Midbrain (tissue), 1 donor: Measurements from ENCODE around the gene MRPL51.
"Not testable (repeated sequence)": the region's sequence is repeated elsewhere in the genome, so short reads cannot be mapped to it uniquely, and the experiment has no call there.

Source experiments
- DNase-seq: peaks from one replicate; lab custom pipeline; 2025; lab: John Stamatoyannopoulos, UW

Gene MRPL51

GRCh38 chr12:6488240-6488639, 4.8 kb downstream of the MRPL51 start:
- DNase-seq = no peak

DNA sequence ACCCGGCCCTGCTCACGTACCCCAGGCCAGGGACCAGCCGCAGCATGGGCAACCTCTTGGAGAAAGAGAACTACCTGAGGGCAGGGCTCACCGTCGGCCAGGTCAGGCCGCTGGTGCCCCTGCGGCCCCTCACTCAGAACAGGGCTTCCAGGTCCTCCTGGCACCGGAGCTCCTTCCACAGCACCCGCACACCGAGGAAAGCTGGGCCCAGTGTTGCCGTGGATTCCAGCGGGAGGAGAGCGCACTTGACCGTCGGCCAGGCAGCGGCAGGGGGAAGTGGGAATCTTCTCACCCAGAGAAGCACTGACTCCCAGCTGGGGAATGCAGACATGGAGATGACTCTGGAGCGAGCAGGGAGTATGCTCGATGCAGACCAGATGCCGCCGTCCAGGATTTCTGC, 14.6 kb downstream of the MRPL51 start:
- DNase-seq = no peak

DNA sequence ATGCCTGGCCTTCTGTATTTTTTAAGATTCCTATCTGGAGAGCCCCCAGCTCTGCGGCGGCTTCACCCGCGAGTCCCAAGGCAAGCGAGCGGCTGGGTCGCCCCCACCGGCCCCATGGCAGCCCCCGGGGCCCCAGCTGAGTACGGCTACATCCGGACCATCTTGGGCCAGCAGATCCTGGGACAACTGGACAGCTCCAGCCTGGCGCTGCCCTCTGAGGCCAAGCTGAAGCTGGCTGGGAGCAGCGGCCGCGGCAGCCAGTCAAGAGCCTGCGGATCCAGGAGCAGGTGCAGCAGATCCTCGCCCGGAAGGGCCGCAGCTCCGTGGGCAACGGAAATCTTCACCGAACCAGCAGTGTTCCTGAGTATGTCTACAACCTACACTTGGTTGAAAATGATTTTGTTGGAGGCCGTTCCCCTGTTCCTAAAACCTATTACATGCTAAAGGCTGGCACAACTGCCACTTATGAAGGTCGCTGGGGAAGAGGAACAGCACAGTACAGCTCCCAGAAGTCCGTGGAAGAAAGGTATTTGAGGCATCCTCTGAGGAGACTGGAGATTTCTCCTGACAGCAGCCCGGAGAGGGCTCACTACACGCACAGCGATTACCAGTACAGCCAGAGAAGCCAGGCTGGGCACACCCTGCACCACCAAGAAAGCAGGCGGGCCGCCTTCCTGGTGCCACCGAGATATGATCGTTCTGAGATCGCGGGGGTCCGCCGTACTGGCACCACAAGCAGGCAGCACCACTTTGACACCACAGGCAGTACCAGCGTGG, 15.3 kb downstream of the MRPL51 start:
- not testable (repeated sequence) for DNase-seq

DNA sequence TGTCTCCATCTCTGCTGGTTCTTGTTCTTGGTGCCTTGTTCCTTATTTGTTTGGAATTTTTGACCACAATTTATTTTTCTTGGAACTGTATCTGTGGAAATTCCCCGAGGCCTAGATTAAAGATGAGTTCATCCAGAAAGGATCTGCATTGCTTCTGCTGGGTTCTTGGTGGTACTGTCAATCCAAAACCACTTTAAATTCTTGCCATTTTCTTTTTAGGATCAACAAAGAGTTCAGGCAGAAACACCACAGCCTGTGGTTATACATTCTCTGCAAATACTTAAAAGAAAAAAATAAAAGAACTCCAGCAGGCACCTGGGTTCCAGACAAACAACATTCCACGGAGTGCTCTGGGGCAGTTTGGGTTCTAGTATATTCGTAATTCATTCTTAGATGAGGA, 16.6 kb downstream of the MRPL51 start:
- no peak for DNase-seq

DNA sequence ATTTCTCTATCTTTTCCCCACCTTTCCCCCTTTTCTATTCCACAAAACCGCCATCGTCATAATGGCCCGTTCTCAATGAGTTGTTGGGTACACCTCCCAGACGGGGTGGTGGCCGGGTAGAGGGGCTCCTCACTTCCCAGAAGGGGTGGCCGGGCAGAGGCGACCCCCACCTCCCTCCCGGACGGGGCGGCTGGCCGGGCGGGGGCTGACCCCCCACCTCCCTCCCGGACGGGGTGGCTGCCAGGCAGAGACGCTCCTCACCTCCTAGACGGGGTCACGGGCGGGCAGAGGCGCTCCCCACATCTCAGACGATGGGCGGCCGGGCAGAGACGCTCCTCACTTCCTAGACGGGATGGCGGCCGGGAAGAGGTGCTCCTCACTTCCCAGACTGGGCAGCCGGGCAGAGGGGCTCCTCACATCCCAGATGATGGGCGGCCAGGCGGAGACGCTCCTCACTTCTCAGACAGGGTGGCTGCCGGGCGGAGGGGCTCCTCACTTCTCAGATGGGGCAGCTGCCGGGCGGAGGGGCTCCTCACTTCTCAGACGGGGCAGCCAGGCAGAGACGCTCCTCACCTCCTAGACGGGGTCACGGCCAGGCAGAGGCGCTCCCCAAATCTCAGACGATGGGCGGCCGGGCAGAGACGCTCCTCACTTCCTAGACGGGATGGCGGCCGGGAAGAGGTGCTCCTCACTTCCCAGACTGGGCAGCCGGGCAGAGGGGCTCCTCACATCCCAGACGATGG, 17.7 kb downstream of the MRPL51 start:
- not testable (repeated sequence) for DNase-seq

DNA sequence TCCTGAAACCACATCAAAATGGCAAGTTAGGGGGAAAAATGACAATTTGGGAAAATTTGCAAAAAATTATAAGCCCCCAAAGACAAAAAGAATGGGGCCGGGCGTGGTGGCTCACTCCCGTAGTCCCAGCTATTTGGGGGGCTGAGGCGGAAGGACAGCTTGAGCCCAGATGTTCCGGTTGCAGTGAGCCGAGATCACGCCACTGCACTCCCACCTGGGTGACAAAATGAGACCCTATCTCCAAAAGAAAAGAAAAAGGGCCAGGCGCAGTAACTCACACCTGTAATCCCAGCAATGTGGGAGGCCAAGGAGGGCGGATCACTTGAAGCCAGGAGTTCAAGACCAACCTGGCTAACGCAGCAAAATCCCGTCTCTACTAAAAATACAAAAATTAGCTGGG, 20.6 kb downstream of the MRPL51 start:
- DNase-seq = no peak

- no peak for DNase-seq
Observed at GRCh38 chr12:6471989-6472360, 21.1 kb downstream of the MRPL51 start.

GRCh38 chr12:6470375-6471163, 22.5 kb downstream of the MRPL51 start, which contains the start of gene VAMP1:
TSS of gene VAMP1 (minus strand) at chr12:6470677. CDS start at chr12:6470531, 146 bp downstream.
- DNase-seq = peak; percentile 99

DNA sequence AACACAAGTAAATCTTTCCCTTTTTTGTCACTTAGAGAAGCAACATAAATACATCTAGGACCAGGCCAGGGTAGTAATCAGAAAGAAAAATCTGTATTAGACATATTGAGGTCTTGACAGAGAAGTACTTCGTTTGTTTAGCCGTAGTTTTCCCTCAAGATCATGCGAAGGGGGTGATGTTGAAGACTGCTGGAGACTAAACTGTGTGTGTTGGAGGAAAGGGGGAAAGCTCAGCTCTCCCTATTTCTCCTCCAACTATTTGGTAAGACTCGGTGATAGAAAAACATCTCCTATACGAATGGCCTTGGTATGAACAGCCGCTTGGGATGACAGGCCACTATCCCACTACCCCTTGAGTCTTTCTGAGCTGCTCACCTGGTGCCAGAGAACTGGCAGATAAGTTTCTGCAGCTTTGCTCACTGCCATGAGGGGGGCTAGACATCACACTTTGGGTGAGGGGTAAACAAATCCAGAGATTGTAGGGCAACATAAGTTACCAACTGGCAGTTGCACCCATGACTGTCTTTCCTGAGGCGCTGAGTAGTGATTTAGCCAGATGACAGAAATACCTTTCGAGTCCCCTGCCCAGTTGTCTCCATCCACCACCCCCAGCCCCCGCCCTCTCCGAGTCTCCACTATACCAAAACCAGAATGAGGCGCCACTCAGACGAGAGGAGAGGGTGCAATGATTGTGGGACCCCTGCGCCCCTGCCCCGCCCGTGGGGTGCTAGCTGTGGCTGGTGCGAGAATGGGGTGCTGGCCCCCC, 23.3 kb downstream of the MRPL51 start:
- no peak for DNase-seq

DNA sequence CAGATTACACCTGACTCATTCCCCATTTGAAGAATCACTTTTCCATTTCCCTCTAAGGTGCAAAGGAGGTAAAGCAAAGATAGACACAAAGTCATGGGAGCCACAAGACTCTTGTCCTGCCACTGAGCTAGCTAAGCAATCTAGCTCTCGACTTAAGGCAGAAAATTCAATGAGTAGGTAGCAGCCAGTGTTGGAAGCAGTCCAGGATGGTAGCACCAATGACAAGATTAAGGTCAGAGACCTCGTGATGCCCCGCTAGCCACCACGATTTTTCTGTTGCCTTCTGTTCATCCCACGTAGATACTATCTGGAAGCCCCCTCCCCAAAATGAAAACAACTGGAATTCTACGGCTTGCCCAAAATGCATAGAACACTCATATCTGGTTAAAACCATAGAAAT, 24.0 kb downstream of the MRPL51 start:
- DNase-seq = no peak

GRCh38 chr12:6468283-6468575, 24.8 kb downstream of the MRPL51 start:
- no peak for DNase-seq

DNA sequence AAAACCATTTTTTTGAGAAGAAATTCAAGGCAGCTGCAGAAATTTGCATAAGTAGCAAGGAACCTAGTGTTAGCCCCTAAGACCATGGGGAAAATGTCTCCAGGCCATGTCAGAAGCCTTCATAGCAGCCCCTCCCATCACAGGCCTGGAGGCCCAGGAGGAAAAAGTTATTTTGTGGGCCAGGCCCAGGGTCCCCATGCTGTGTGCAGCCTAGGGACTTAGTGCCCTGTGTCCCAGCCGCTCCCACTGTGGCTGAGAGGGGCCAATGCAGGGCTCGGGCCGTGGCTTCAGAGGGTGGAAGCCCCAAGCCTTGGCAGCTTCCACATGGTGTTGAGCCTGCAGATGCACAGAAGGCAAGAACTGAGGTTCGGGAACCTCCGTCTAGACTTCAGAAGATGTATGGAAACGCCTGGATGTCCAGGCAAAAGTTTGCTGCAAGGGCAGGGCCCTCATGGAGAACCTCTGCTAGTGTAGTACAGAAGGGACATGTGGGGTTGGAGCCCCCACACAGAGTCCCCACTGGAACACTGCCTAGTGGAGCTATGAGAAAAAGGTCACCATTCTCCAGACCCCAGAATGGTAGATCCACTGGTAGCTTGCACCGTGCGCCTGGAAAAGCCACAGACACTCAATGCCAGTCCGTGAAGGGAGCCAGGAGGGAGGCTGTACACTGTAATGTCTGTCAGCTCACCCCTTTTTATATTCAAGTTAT, 25.3 kb downstream of the MRPL51 start:
- DNase-seq = not testable (repeated sequence)

- DNase-seq = not testable (repeated sequence)
Observed at GRCh38 chr12:6466751-6467150, 26.3 kb downstream of the MRPL51 start.

GRCh38 chr12:6466184-6466573, 26.9 kb downstream of the MRPL51 start:
- DNase-seq = no peak

DNA sequence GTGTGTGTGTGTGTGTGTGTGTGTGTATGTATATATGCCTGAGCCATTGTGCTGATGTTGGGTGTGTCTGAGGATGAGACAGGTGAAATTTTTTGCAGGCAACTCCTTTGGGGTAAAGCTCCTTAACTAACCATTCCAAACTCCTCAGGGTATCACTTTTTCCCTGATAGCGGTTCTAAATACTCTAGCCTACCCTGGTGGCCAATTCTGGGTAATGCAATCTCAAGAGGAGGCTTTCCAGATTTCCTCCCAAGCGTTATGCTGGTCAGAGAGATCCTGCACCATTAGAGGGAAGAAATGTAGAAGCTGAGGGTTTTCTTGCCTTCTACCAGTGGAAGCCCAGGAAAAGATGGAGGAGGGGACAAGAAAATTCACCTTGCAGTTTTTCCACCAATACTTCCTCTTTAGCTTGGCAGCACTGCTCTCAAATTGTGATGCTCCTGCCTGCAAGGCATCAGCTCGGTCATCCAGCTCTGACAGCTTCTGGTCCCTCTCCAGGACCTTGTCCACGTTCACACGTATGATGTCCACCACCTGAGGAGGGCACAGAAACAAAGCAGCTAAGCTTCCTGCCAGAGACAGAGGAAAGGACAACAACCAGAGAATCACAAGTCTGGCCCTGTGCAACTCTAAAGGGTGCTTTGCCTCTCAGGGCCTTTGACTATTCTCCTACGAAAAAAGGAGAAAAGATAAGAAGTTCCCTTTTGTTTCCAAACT, 27.4 kb downstream of the MRPL51 start:
- DNase-seq = peak; percentile 75

- DNase-seq = no peak
Observed at GRCh38 chr12:6464531-6464930, 28.5 kb downstream of the MRPL51 start.

DNA sequence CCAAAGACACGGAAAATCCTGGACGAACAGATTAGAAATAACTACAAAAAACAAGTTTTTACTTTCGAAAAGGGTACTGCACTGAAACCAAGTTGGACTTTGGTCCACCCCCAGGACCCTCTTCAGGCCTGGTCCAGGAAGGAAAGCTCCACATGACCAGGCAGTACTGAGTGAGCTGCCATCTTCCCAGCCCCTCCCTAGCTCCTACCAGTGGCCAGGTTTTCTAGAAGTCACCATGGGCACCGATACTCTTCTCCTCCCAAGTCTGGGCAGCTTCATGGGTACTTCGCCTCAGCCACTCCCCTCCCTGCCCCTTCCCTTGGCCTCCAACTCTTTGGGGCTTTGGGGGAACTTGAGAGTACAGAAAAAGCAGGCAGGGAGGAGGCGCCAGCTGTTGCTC, 29.2 kb downstream of the MRPL51 start:
- DNase-seq = no peak

GRCh38 chr12:6463216-6463615, 29.8 kb downstream of the MRPL51 start:
- no peak for DNase-seq

DNA sequence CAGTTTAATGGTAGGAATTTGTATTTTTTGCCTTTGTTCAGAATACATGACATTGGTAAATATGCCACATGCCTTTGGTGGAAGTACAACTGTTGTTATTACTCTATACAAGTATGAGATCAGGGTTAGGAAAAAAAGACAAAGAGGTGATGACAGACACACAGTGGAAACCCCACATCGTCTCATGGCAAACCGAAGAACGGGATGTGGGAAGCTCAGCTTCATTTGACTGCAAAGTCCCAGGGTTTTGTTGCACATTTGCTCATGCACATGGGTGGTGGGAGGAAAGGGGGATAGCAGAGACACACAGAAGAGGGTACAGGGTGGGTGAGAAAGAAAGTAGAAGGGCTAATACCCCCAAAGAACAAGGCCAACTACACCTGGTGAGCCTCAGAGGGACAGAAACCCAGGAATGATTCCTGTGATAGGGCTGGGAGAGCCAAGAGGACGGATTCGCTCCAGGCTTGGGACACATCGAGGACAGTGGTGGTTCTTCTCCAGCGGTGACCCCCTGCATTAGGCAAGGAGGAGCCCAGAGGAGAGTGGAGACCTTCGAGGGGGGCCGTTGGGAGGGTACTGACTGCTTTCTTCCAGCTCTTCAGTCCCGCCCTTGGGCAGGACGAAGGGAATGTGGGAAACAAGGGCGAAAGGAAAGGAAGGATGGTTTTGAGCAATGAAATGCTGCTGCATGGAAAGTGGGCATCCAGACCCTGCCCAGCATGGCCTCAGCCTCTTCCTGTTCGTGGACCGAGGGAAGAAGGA, 30.6 kb downstream of the MRPL51 start:
- no peak for DNase-seq
